Inferior parietal cortex (tissue), 1 donor: ENCODE results near the gene MAP1LC3B2.
A peak's percentile ranks its signal among the peaks of the same experiment; 100 is the strongest.

ENCODE experiments used
- DNase-seq: peaks from one replicate; pipeline ENCODE4 v3.0.0-alpha.2; 2016; ENCODE audit errors: extremely low spot score

Gene MAP1LC3B2

DNA sequence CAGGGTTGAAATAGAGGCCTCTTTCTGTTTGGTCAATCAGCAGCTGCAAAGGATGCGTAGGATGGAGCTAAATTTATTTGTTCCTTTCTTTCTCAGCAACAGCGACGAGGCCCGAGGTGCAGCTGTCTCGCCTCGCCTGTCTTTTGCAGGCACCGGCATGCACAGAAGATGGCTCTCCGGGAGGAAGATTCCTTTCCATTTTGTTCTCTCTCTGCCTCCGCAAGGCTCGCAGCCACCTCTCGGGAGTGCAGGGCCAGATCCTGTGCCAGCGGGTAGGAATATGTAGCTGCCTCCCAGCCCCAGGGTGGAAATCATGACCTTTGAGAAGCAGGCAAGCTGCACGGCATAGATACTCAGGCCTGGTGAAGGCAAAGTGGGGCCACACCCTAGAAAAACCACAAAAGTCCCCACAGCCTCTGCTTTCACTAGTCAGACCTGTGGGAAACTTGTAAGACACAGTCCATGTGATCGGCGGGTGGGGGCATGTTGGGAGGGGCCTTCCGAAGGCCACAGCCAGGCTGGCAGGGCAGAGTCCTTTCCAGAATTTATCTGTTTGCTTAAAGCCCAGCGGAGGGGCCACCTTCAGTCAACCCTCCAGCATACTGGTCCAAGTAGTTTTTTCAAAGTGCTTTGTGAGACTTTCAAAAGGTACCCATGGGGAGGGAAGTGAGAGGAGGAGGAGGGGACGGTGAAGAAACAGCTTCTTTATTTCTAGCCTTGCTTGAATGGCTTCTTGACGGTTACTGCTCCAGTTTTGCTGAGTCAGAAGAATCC is at the start of gene MAP1LC3B2:
Gene MAP1LC3B2, plus strand, starts transcription at position 220 of the 774 bp plus-strand sequence. CDS start 16,562 bp downstream, outside the sequence.
- DNase-seq: peak; percentile 69

DNA sequence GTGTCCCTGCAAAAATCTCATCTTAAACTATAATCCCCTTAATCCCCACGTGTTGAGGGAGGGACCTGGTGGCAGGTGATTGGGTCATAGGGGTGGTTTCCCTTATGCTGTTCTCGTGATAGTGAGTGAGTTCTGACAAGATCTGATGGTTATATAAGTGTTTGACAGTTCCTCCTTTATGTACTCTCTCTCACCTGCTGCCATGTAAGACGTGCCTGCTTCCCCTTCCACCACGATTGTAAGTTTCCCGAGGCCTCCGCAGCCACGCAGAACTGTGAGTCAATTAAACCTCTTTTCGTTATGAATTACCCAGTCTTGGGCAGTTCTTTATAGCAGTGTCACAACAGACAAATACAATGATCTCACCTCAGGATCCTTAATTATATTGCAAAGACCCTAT is 45.2 kb upstream of the MAP1LC3B2 start:
- DNase-seq: no peak

DNA sequence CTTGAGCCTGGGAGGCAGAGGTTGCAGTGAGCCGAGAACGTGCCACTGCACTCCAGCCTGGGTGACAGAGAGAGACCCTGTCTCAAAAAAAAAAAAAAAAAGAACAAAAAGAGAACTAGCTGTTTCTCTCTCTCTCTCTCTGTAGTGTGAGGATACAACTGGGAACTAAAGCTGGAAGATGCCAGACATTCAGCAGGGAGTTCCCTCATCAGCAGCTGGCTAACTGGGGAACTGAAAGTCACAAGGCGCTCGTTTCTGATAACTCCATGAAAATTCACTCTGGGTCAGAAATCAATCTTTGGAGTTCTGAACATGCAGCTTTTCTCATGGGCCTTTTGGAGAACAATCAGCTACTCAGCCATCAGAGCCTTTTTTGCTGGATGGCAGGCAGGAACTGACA is 43.5 kb upstream of the MAP1LC3B2 start:
- no peak for DNase-seq

DNA sequence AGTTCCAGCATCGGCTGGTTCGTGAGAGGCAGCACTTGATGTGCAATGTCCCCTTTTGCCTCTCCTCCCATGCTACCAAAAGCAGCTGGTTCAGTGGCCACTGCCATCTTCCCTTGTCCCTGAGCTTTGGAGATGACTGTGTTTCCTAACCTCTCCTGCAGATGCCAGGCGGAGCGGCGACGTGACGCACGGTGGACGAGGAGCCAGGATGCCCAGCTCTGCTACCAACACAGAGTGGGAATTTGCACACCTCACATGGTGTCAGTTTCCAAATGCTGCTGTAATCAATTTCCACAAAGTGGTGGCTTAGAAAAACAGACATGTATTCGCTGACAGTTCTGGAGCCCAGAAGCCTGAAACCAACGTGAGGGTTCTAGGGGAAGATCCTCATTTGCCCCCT is 42.5 kb upstream of the MAP1LC3B2 start:
- DNase-seq: no peak

DNA sequence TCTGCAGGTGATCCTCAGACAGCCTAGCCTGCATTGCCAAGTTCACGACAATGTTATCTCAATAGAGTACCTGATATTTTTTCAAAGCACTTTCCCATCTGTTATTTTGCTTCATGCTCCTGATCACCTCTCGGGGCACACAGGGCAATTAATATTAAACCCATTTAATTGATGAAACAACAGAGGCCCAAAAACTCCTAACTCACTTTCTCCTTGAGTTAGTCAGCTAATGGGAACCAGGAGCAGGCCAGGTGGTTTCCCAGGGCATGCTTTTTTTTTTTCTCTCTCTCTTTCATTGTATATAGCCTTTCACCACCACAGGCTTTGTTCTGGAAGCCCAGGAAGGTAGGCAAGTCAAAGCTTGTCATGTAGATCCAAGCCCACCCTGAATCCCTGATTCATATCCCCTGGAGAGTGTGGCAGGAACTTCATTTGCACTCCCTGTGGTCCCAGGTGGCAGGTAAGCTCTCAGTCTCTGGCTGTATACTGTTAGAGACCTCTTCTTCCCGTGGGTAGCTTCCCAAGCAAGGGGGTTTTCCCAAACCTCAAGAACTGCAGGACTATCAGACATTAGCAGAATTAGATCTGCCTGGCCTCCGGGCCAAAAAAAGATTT is 41.6 kb upstream of the MAP1LC3B2 start:
- no peak for DNase-seq

DNA sequence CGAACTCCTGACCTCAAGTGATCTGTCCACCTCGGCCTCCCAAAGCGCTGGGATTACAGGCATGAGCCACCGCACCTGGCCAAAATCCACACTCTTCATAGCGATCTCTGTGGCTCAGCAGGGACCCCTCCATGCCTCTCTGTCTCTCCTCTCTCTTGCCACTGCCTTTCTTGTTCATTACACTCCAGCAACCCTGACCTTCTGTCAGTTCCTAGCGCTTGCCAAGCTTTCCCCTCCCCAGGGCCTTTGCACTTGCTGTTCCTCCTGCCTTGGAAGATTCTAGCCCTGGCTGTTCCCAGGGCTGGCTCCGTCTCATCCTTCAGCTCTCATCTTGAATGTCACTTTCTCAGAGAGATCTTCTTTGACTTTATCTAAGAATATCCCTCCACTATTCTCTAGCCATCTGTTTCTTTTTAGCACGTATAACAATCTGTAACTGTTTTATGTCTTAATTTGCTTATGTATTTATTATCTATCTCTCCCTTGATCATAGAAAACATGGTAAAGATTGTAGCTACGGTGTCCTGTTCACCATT is 38.9 kb upstream of the MAP1LC3B2 start:
- no peak for DNase-seq

DNA sequence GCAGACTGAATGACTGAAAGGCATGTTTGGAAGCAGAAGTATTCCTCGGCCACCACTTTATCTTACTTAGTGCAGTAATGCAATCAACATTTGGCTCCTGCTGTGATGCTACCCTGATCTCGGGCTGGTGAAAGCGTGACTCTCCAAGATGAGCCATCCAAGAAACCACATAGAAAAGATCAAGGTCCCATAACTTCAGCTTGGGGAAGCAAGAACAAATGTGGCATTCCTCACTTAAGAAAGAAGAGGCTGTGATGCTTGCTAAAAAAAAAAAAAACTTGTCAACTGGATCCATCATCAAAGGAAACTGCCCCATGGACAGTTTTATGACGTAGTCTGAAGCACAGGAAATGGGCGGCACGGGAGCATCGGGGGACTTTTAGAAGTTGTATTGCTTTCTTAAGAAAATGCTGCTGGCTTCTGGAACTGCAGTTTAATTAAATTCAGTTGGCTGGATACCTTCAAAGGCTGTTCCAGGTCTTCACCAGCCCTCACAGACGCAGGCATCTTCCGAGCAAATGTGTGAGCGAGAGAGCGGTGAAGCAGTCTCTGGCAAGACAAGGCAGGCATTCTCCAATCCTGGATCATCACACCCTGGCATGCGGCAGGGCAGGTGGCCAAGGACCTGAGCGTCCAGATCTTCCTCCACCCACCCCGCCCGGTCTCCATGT is 38.2 kb upstream of the MAP1LC3B2 start:
- no peak for DNase-seq

DNA sequence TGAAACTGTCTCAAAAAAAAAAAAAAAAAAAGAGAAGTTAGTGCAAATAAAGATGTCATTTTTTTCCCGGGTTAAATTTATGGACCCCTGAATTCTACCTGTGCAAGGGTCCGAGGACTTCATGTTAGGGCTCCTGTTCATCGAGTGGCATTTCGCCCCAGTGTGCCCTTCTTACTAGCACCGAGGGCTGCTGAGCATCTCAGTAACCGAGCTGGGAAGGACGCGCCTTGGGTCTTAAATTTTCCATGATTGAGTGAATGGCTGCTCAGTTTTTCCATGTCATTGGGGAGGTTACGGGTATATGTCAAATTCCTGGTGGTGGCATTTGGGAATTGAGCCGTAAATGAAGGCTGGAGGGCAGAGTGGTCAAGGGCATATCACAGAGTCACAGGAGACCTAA is 34.9 kb upstream of the MAP1LC3B2 start:
- no peak for DNase-seq

DNA sequence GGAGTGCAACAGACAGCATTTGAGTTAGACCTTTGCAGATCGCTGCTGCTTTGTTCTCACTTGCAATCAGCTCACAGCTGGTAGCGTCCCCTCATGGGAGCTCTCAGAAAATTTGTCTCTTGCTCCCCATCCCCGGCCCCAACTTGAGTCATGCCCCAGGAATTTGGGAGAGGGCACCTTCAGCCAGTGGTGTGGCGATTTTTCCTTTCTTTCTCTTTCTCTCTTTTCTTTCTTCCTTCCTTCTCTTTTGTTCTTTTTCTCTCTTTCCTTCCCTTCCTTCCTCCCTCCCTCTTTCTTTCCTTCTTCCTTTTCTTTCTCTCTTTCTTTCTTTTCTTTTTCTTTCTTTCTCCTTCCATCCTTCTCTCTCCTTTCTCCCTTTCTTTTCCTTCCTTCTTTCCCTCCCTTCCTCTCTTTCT is 34.2 kb upstream of the MAP1LC3B2 start:
- no peak for DNase-seq

DNA sequence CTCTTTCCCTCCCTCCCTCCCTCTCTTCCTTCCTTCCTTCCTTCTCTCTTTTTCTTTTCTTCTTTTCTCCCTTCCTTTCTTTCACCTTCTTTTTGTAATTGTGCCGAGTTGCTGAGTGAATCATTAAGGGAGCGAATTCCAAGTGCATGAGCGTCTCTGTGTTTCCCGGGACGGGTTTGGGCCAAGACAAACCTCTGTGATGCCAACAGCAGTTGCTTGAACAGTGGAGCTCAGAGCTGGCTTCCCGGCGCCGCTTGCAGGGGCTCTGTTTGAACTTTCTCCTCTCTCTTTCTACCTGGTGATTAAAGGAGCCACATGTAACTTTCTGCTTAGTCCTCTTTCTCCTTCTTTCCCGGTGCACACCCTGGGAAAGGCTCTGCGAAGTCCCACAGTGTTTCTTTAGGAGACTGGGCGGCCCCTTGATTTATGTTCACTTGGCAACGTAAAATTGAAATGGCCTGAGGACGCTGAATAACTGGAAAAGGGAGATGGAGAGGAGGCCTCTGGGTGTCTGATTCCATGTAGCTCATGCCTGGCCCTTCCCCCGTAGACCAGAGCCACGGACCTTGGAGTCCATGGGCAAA is 33.7 kb upstream of the MAP1LC3B2 start:
- DNase-seq: no peak

DNA sequence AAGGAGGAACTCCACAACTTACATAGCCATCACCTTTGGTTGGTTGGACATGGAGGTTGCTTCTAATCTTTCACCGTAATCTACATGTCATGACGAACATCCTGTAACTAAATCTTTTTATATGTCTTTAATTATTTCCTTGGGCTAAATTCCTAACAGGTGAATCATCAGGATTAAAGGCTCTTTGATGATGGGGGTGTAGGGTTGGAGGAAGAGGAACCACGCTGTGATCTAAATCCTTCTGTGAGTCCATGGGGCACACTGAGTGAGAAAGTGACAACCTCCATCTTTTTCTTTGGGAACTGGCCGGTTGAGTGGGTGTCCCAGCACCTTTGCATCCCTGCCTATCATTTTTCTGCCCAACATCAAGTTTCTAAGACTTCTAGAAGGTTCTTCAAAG is 31.1 kb upstream of the MAP1LC3B2 start:
- DNase-seq: no peak

DNA sequence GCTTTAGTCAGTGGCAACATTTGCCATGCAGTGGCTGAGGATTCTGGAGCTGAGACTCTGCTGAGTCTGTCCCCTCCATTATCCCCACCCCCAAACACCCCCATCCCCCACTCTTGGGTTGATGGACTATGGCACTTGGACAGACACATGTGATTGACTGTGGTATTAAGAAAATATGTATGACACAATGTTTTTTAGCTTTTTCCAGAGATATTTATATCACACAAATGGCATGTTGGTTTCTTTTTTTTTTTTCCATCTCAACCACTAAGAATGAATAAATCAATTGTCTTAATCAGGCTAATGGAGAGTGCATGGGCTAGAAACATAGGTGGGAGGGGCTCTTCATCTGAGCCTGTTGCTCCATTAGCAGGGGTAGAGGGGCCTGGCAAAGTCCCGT is 30.7 kb upstream of the MAP1LC3B2 start:
- no peak for DNase-seq

DNA sequence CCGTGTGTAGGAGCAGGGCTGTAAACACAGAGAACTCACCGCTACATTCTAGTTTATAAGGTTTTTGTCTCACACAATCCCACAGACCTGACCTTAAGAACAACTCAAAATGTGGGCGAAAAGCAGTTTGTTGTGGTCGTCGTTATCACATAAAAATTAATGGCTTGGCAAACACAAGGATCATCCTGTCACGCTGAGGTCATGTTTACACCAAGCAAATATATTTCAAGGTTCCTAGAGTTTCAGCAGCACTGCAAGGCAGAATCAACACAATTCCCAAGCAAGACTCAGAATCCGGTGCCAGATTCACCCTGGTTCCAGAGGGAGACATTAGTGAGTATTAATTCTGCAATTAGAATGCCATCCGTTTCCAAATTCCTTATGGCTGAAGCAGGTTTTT is 30.1 kb upstream of the MAP1LC3B2 start:
- DNase-seq: no peak

DNA sequence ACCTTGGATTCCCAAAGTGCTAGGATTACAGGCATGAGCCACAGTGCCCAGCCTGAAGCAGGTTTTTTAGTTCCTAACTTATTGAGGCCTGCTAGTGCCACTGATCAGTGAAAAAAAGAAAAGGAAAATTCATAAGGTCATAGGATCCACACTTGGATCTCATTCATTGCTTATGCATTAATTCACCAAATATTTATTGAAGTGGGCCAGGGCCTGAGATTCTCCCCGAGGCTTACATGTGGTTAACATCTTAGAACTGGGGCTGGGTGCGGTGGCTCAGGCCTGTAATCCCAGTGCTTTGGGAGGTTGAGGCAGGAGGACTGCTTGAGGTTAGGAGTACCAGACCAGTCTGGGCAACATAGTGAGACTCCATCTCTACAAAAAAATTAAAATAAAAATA is 29.5 kb upstream of the MAP1LC3B2 start:
- no peak for DNase-seq

DNA sequence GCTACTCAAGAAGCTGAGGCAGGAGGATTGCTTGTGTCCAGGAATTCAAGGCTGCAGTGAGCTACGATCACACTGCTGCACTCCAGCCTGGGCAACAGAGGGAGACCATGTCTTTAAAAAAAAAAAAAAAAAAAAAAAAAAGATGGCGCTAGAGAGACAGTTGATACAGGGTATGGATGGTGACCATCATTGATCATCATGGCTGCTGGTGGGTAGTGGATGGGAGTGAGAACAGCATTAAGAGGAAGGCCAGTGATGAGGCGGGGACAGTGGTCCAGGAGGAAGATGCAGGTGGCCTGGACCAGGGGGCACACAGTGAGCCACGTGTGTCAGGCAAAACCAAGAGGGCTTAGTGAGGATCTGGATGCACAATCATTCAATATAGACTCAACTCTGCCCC is 26.8 kb upstream of the MAP1LC3B2 start:
- no peak for DNase-seq

DNA sequence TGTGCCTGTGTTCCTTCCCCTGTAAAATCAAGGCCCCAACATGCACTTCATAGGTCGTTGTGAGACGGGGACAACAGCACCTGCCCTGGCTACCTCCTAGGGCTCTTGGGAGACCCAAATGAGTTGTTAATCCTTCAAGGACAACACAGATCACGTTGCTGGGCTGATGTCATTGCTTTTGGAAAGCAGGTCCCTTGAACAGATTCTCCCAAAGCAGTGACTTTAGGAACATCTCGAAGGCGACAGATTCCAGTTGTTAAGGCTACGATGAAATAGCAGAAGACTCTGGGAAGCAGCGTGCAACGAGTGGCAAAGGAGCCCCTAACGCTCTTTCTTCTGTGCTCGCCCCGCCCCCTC is 26.2 kb upstream of the MAP1LC3B2 start:
- no peak for DNase-seq

DNA sequence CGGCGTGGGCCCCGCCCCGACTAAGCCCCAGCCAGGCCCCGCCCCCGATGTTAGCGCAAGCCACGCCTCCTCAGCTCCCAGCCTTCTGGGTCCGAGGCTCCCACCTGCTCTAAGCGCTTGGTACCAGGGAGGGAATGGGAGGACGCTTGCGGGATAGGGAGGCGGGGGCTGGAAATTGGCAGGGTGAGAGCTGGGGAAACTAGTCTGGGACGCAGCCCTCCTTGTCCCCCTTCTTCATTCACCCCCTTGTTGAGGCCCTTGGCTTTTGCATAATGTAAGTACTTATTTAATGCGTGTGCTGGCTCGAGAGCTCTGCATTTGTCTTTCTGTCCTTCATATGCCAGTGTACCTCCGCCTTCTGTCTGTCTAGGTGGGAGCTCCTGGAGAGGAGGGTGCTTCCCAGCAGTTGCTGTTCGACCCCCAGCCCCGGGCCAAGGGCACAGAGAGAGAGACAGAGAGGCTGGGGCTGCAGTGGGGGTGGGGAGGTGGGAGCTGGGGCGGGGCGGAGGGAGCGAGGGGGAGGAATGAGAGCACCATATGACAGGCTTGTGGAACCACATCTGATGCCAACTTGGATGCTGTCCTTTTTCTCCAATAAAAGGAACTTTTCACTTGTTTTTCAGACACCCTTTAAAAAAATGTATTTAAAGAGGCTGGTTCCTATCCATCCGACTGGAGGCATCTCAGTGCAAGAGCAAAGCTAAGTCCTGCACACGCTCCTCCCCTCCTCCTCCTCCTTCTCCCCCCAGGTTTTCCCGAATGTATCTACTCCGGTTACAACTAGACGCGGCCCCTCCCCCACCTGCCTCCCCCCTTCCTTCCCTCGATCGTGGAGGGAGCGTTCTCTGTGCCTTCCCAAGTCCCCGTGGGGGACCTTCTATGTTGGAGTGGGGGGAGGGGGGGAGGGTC is 25.6 kb upstream of the MAP1LC3B2 start:
- peak; percentile 63 for DNase-seq

DNA sequence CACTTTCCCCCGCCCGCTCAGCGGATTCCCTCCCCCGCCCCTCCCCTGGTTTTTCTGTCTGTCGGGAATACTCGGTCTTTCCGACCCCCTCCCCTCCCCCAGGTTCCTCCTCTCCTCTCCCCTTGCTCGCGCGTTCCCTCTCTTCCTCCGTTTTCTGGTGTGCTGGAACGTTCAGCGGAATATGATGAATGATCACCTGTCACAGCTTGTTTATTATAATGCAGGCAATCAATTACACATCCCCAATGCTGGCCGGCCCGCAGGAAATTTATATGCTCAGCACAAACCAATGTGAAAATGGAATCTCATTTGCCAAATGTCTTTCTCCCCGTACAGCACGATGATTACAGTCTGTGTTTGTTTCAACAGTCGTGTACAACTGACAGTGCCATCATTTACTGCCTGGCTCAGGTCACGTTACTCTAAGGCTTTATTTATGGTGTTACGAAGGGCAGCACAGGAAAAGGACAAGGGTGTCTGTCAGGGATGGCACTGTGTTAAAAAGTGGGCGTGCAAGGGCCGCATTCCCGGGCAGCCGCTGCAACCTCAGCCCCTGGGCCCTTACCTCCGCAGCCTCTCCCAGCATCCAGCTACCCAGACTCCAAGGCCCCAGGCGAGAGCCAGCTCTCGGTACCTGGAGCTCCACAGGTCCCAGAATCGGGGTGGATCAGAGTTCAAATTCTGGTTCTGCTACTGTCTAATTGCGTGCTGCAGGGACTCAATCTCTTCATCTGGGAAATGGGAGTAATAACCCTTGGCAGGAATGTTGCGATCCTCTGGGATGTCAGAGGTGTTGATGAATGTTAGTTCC is 24.7 kb upstream of the MAP1LC3B2 start:
- no peak for DNase-seq

DNA sequence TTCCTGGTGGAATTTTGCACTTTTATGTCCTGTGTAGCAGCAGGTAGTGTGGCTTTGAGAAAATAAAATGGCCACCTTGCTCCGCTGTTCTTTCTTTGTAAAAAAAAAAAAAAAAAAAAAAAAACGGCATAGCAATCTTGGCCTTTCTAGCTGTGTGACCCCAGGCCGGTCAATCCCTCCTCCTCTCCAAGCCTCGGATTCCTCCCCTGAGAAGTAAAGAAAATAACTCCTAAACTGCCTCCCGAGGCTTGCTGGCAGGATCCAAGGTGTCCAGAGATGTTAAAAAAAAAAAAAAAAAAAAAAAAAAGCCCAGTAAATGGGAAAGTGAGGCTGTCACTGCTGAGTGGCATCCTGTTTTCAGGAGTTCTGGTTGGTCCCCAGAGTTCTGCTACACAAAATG is 23.9 kb upstream of the MAP1LC3B2 start:
- DNase-seq: no peak

DNA sequence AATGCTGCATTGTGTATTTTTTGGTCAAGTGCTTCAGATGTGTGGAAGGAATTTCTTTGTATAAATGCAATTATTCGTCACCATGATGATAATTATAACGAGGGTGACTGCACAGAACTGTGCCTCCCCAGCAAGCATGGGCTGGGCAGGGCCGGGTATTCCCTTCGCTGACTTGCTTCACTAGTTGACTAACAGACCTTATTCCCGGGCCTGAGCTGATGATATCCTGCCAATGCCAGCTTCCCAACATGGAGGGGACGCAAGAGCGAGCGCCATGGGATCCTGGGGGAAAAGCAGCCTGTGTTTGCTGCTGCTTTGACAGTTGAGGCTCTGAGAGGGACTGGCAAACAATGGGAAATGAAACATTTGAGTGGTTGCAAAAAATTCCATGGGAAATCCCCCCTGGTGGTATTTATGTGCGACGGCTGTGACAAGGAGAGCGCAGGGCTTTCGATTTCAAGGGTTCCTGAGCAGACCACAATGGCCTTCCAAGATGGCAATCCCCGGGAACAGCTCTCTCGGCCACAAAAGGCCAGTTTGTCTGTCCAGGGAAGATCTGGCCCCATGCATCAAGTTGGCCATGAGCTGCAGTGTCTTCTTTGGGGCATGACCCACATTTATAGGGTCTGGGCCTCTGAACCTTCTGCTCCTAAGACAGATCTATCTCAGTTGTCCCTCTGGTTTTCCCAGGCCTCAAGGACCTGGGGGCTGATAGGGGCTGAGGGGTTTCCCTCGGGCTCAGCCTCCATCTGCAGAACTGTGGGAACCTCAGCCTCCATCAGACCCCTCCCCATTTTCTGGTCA is 21.9 kb upstream of the MAP1LC3B2 start:
- DNase-seq: no peak
